ENCODE data around the gene TMED6.
"Not testable (repeated sequence)": the region's sequence is repeated elsewhere in the genome, so short reads cannot be mapped to it uniquely, and the experiment has no call there.

Gene TMED6

DNA sequence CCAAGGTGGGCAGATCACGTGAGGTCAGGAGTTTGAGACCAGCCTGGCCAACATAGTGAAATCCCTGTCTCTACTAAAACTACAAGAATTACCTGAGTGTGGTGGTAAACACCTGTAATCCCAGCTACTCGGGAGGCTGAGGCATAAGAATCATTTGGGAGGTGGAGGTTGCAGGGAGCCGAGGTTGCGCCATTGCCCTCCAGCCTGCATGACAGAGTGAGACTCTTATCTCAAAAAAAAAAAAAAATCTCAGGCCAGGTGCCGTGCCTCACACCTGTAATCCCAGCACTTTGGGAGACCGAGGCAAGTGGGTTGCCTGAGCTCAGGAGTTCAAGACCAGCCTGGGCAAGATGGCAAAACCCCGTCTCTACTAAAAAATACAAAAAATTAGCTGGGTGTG lies 54.8 kb downstream of the TMED6 start:
- not testable (repeated sequence) for DNase-seq

DNA sequence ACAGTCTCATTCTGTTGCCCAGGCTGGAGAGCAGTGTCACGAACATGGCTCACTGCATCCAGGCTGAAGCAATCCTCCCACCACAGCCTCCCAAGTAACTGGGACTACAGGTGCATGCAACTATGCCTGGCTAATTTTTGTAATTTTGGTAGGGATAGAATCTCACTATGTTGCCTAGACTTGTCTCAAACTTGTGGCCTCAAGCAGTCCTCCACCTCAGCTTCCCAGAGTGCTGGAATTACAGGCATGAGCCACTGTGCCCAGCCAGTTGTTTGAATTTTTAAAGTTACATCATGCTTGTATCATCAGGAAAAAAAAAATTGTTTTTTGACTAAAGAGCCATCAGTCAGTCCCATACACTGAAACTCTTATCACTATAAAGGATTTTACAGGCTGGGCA lies 57.5 kb downstream of the TMED6 start:
- DNase-seq, result no peak

GRCh38 chr16:69293401-69293800 lies 58.2 kb downstream of the TMED6 start:
- DNase-seq, result no peak
